Measurements from ENCODE around the gene PPM1H.

GRCh38 chr12:62888454-62889110, 46.4 kb downstream of the PPM1H start:
- no peak for TF ChIP-seq SMC3 (IDR thresholded peaks at IDR 0.05; ENCODE audit: low read depth, low read length)
- no peak for TF ChIP-seq CTCF (IDR thresholded peaks at IDR 0.05)
- TF ChIP-seq MXI1 (IDR thresholded peaks at IDR 0.05; ENCODE audit: low read depth, low read length): no peak
- no peak for TF ChIP-seq IRF3 (IDR thresholded peaks at IDR 0.05; ENCODE audit: low read depth, low read length)
- TF ChIP-seq EZH2phosphoT487 (IDR thresholded peaks at IDR 0.05; ENCODE audit: borderline replicate concordance, low read depth): no peak
- no peak for TF ChIP-seq USF2 (IDR thresholded peaks at IDR 0.05; ENCODE audit: borderline replicate concordance, low read depth, low read length)
- no peak for TF ChIP-seq ELF1 (IDR thresholded peaks at IDR 0.05)
- no peak for TF ChIP-seq SIN3A (IDR thresholded peaks at IDR 0.05; ENCODE audit: borderline replicate concordance, low read depth, low read length)
- no peak for TF ChIP-seq CHD2 (IDR thresholded peaks at IDR 0.05; ENCODE audit: low read length, partially characterized antibody)
- no peak for TF ChIP-seq REST (IDR thresholded peaks at IDR 0.05; ENCODE audit: low read depth, low read length)
- no peak for TF ChIP-seq RXRA (IDR thresholded peaks at IDR 0.05; ENCODE audit: borderline replicate concordance, low read depth)
- no peak for TF ChIP-seq TEAD4 (IDR thresholded peaks at IDR 0.05; ENCODE audit: borderline replicate concordance, insufficient read depth)
- no peak for TF ChIP-seq TAF1 (IDR thresholded peaks at IDR 0.05; ENCODE audit: borderline replicate concordance, low read depth, low read length)
